PC-9 (cell line): Measurements from ENCODE around the gene OTULIN.

Experiments
- EZH2 ChIP-seq: fragments of 200-600 bp; sonication (generic); IDR thresholded peaks from 2 replicates; pipeline ENCODE4 v1.8.0; 2017; ENCODE audit warnings: antibody characterized with exemption, low read depth
- TF ChIP-seq, protein P1 (sequence below): fragments of 200-600 bp; sonication (generic); conservative IDR thresholded peaks from 2 replicates; pipeline ENCODE4 v1.6.1; 2017; ENCODE audit warnings: mixed run types, antibody characterized with exemption, mild to moderate bottlenecking, moderate library complexity

DNA sequence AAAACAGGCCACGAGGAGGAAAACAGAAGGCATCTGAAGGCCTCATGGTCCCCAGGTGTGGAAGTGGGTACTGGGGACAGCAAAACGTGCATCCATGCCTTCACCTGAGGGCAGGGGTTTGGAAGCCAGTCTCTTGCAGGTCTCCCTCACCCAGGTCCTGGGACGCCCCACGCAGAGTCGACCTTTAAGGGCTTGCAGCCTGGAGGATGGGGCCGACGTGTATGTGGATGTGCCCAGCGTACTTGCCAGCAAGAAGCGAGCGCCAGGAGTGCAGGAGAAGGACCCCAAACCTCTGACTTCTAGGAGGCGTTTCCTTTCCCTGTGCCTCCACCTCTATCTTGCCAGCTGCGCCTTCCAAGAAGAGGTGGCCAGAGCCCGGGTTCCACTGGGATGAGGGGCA lies 65.9 kb downstream of the OTULIN start:
- TF ChIP-seq, protein P1, sequence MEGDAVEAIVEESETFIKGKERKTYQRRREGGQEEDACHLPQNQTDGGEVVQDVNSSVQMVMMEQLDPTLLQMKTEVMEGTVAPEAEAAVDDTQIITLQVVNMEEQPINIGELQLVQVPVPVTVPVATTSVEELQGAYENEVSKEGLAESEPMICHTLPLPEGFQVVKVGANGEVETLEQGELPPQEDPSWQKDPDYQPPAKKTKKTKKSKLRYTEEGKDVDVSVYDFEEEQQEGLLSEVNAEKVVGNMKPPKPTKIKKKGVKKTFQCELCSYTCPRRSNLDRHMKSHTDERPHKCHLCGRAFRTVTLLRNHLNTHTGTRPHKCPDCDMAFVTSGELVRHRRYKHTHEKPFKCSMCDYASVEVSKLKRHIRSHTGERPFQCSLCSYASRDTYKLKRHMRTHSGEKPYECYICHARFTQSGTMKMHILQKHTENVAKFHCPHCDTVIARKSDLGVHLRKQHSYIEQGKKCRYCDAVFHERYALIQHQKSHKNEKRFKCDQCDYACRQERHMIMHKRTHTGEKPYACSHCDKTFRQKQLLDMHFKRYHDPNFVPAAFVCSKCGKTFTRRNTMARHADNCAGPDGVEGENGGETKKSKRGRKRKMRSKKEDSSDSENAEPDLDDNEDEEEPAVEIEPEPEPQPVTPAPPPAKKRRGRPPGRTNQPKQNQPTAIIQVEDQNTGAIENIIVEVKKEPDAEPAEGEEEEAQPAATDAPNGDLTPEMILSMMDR, result no peak
- TF ChIP-seq EZH2, result no peak
